ENCODE measurements around the gene NRG2. TPM values are rescaled to one million over a fixed set of nuclear protein-coding genes. Genes with fewer than 3 reads are reported as not detected.

NRG2 gene
- total RNA-seq, 3 donors from 2014 or later, result 5.9 to 16.5 (median 7.2) TPM

DNA sequence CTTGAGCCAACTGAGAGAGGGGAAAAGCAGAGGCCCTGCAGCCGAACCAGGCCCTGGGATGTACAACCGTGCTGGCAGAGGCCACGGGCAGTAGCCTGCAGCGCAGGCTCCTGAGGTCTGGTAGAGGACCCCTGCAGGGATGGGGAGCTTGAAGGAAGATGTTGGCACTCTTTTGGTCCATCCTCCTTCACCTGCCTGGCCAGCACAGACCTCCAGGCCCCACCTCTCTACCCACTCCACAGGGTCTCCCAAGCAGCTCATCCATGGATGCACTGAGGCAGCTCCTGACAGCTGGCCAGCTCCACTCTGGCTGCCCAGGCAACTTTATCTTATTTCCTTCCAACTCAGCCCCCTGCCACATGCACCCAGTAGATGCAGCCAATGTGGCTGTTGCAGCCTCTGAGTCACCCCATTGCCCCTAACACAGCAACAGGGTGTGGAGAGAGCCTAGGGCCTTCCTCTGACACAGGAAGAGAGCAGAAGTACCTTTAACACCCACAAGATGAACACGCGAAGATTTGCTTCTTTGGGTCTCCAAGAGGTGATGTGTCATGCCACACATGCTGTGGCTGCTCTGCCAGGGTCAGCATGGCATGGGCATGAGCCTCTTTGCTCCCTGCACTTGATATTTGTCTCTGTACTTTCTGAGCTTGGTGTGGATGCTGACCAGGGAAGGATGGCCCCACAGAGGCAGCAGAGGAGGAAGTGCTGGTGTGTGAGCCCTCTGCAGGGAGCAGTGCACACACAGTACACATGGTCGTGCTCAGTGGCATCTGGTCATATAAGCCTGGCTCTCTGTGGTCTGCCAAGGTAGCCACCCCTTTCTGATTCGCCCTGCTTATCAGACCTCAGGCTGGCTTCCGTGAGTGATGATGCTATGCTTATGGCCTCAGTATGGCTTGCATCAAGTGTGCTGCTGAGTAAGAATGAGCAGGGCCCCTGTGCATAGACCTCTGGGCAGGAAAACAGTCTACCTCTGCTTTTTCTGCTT, 117.2 kb downstream of the NRG2 start:
- intact Hi-C loops (cut with DNase I; ENCODE audit: low total_unique reads), result no loop called here
- Histone ChIP-seq H3K36me3 (no peaks in the 10 kb centered on the region), H3K27ac (no peak overlapping the region), H3K27me3 (no peaks in the 10 kb centered on the region), H3K4me1 (no peaks in the 10 kb centered on the region), H3K4me3 (no peak overlapping the region), H3K9me3 (no peaks in the 10 kb centered on the region)
- TF ChIP-seq POLR2A (IDR thresholded peaks at IDR 0.05) (no peak), POLR2AphosphoS5 (IDR thresholded peaks at IDR 0.05) (no peak)
- TF ChIP-seq, protein P1, sequence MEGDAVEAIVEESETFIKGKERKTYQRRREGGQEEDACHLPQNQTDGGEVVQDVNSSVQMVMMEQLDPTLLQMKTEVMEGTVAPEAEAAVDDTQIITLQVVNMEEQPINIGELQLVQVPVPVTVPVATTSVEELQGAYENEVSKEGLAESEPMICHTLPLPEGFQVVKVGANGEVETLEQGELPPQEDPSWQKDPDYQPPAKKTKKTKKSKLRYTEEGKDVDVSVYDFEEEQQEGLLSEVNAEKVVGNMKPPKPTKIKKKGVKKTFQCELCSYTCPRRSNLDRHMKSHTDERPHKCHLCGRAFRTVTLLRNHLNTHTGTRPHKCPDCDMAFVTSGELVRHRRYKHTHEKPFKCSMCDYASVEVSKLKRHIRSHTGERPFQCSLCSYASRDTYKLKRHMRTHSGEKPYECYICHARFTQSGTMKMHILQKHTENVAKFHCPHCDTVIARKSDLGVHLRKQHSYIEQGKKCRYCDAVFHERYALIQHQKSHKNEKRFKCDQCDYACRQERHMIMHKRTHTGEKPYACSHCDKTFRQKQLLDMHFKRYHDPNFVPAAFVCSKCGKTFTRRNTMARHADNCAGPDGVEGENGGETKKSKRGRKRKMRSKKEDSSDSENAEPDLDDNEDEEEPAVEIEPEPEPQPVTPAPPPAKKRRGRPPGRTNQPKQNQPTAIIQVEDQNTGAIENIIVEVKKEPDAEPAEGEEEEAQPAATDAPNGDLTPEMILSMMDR (IDR thresholded peaks at IDR 0.05), result no peak
- no peak for DNase-seq (ENCODE audit: low spot score in 2 of 2)

DNA sequence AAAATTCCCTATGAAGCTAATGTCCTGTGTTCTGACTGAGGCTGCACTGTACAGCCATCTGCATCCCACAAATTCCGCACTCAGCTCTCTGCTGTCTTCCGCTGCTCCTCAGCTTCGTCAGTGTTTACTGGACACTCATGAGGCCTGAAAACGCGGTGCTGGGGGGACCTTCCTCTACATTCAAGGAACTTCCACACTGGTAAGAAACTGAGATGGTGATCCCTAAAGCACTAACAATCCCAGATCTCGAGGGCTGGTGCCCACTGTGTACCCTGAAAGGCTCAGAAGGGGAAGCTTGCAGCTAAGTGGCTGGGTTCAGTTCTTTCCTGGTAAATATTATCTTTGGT, 117.9 kb downstream of the NRG2 start:
- H3K27ac ChIP-seq, result no peak overlapping the region
- no peak for TF ChIP-seq POLR2A (IDR thresholded peaks at IDR 0.05)
- TF ChIP-seq POLR2AphosphoS5 (IDR thresholded peaks at IDR 0.05), result no peak
- TF ChIP-seq, protein P1 (IDR thresholded peaks at IDR 0.05), result no peak
- no peak for DNase-seq (ENCODE audit: low spot score in 2 of 2)
- intact Hi-C loops (cut with DNase I; ENCODE audit: low total_unique reads), result no loop called here
- no peak overlapping the region for H3K4me3 ChIP-seq
- H3K27me3 ChIP-seq, result no peaks in the 10 kb centered on the region
- no peaks in the 10 kb centered on the region for H3K9me3 ChIP-seq
- no peaks in the 10 kb centered on the region for H3K4me1 ChIP-seq
- H3K36me3 ChIP-seq, result no peaks in the 10 kb centered on the region

DNA sequence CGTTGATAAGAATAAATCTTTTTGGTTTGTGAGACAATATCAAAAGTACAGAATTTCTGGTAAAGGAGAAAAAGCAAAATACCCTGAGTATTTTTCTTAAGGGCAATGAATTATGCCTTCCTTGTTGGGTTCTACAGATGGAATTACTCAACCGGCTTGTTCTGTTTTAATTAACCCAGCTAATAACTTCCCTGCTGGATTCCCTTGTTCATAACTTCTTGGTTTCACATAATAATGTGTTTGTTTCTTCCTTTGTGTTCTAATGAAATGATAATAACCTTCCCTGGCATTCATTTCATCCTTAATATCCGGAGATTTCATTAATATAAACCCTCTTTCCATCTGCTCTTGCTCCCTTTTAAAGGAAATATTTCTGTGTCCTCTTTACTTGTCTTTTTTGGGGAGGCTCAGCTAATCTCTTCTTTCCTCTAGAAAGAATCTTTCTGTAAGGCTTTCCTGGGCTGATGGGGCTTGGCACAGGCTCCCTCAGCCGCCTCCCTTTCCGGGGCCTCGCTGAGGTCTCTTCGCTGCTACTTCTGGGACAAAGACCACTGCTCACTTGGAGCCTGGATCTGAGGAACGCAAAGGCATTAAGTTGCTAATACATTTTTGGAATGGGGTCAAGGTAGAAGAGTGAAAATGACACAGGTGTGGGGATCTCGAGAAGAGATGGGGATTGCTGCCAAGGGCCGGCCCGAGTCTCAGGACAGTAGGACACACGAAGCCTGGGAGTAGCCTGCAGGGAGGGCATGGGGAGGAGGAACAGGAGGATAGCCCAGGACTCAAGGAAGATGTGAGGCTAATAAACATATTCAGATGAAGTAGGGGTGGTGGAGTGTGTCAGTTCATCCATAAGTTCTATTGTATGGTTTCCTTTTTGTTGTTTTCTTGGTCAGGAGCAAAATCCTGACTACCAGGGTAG, 118.5 kb downstream of the NRG2 start:
- Histone ChIP-seq H3K27ac (peak overlapping the region; percentile 57 to 61), H3K9me3 (no peaks in the 10 kb centered on the region), H3K27me3 (no peaks in the 10 kb centered on the region), H3K4me1 (no peaks in the 10 kb centered on the region), H3K4me3 (no peak overlapping the region), H3K36me3 (no peaks in the 10 kb centered on the region)
- no peak for DNase-seq (ENCODE audit: low spot score in 2 of 2)
- intact Hi-C loops (cut with DNase I; ENCODE audit: low total_unique reads), result no loop called here
- TF ChIP-seq, protein P1 (IDR thresholded peaks at IDR 0.05), result no peak
- TF ChIP-seq POLR2AphosphoS5 (IDR thresholded peaks at IDR 0.05) (no peak), POLR2A (IDR thresholded peaks at IDR 0.05) (no peak)

DNA sequence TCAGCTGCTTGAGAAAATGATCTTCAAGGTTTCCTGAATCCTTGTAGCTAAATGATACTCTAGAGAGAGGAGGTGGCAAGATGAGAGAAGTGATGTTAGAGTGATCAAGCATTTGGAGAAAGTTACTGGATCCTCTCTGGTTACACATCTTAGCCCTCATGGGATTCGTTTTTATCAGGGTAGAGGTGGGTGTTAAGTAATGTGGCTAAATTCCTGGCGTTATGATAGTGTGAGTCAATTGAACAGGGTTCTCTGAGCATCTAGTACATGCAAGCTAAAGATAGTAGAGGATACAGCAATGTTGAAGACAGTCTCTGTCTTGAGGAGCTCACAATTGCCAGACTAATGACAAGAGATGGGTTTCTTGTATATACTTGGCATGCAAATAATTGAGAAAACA, 123.8 kb downstream of the NRG2 start:
- Histone ChIP-seq H3K27me3 (no peaks in the 10 kb centered on the region), H3K27ac (no peak overlapping the region), H3K4me1 (no peaks in the 10 kb centered on the region), H3K36me3 (no peaks in the 10 kb centered on the region), H3K9me3 (no peaks in the 10 kb centered on the region), H3K4me3 (no peak overlapping the region)
- no peak for DNase-seq (ENCODE audit: low spot score in 2 of 2)
- intact Hi-C loops (cut with DNase I; ENCODE audit: low total_unique reads), result no loop called here
- TF ChIP-seq POLR2A (IDR thresholded peaks at IDR 0.05) (no peak), POLR2AphosphoS5 (IDR thresholded peaks at IDR 0.05) (no peak)
- TF ChIP-seq, protein P1 (IDR thresholded peaks at IDR 0.05), result no peak

Measured in breast epithelium (tissue), 4 donors.